Activated CD4-positive, alpha-beta T cell treated with anti-CD3 and anti-CD28 coated beads for 1 hour (primary cell): ENCODE data around the gene HSPA8.
"Not testable (repeated sequence)": the region's sequence is repeated elsewhere in the genome, so short reads cannot be mapped to it uniquely, and the experiment has no call there.

Experiments
- DNase-seq: peaks from one replicate; pipeline ENCODE4 v3.0.0-alpha.2; 2020

Gene HSPA8

GRCh38 chr11:123061403-123062157, at the start of gene HSPA8:
HSPA8 (minus strand) TSS chr11:123062136; CDS start chr11:123061324, 812 bp downstream.
- peak; percentile 42 for DNase-seq

DNA sequence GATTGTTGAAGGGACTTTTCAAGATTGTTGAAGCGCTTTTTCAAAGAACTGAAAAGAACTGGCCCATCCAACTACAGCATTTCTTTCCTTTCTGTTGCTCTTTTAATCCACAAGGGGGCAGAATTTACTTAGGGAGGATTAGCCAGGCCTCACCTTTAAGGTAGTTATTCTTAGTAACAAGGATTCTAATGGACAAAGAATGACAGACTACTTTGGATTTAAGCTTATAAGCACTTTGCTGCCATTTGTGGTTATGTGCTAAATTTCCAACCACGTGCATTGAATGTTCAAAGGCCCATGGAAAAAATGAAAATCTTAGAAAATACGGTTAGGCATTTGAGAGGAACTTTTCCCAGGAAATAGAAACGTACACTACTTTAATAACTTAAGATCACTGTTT, 49.5 kb upstream of the HSPA8 start:
- DNase-seq, result no peak

DNA sequence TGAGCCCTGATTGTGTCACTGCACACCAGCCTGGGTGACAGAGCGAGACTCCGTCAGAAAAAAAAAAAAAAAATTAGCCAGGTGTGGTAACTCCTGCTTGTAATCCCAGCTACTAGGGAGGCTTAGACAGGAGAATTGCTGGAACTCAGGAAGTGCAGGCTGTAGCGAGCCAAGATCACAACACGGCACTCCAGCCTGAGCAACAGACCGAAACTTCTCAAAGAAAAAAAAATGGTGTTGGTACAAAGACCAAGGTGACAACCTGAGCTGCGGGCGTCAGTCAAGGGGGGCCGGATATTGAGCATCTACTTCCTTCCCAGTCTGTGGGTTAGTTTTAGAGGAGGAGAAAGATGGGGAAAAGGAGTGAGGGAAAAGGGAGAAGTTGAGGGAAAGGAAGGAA, 48.5 kb upstream of the HSPA8 start:
- DNase-seq, result no peak

DNA sequence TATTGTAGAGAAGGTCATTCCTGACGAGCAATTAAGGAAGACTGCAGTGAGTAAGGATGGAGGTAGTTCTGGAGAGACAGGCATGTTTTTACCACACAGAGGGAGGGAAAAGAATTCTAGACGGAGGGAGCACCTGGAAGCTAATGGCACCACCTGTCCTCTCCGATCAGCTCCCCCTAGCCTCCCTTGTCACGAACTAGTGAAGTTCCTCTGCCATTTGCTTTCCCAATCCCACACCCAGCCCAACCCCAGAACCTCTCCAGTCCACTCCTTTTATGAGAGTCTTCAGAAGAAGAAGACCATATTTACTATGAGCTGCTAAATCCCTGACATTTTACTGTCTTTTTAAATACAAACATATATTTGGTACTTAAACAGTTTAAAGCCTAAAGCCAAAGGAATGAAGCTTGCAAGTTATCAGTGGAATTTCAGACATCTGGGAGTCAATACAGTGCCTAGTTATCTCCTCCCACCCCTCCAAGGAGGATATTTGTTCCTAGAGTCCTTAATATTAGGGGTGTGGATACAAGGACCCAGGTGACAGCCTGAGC, 46.1 kb upstream of the HSPA8 start:
- no peak for DNase-seq

- no peak for DNase-seq
Measured at GRCh38 chr11:123104697-123105096, 42.8 kb upstream of the HSPA8 start.

DNA sequence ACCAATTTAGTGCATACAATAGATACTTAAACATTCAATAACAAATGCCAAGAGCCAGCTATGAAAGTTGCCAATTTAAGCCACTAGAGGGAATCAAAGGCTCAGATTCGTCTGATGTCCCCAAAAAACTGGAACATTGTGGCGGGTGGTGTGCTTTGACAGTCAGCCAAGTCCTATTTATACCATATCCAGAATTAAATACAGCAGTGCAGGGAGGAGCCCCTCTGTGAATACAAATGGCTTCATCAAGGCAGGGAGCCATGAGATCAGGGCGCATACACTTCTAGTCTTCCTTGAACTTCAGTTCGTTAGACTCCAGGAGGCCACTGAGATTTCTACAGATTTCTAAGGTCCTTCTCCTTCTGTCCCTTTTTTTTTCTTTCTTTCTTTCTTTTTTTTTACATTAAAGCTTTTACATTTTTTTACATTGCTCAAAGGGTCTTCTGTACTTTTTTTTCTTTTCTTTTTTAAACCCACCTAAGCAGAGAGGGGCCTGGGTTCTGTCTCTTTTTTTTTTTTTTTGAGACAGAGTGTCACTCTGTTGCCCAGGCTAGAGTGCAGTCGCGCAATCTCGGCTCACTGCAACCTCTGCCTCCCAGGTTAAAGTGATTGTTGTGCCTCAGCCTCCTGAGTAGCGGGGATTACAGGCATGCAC, 41.5 kb upstream of the HSPA8 start:
- no peak for DNase-seq

DNA sequence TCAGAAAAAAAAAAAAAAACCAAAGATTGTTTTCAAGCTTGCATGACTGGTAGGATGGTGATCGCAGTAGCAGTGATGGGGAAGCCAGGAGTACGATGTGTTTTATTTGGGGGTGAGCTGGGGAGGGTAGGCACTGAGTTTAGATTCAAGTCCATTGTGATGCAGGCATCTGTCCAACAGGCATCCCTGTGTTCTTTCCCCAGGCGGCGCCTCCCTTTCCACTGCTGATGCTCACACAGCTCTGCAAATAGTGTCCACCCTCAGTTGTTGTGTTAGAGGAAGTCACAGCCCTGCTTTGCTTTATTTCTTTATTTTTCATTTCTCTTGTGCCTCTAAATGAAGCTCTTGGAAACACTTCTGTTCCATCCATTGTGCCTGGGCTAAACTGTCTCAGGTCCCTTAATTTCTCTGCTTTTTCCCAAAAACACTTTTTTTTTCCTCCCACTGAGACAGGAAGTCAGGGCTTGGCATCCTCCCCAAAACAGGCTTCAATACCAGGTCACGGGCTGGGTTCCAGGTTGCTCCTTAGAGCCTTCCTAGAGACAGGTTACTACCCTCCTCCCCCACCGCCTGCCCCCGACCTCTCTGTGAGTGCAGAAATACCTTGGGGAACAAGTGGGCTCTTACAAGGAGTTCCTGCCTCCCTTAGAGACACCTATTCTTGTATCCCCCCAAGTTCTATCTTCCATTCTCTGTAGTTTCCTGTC, 38.6 kb upstream of the HSPA8 start:
- DNase-seq, result no peak

GRCh38 chr11:123098990-123099389, 37.1 kb upstream of the HSPA8 start:
- no peak for DNase-seq

GRCh38 chr11:123093739-123094138, 31.8 kb upstream of the HSPA8 start:
- no peak for DNase-seq

DNA sequence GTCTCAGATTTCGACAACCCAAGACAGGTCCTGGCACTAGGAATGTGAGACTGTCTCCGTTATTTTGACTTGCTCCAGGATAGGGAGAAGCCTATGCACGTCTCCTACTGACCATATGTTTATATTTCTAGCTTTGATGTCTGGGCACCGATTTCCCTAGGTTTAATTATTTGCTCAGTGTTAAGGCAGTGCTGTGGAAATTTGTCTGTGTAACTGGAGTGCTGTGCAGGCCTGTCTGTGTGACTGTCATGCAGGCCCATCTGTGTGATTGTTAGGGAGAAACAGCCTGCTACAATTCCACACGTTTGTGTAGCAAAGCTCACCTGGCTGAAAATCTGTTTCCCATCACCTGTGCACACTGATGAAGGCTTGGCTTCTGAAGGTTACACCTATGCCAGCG, 29.6 kb upstream of the HSPA8 start:
- no peak for DNase-seq

- not testable (repeated sequence) for DNase-seq
Measured at GRCh38 chr11:123090168-123090567, 28.2 kb upstream of the HSPA8 start.

- not testable (repeated sequence) for DNase-seq
Measured at GRCh38 chr11:123088896-123089295, 27.0 kb upstream of the HSPA8 start.

DNA sequence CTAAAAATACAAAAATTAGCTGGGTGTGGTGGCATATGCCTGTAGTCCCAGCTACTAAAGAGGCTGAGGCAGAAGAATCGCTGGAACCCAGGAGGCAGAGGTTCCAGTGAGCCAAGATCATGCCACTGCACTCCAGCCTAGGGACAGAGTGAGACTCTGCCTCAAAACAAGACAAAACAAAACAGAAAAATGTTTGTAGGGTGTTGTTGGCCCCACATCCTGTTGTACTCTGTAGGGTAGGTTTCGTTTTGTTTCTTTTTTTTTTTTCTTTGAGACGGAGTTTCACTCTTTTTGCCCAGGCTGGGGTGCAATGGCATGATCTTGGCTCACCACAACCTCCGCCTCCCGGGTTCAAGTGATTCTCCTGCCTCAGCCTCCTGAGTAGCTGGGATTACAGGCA, 25.7 kb upstream of the HSPA8 start:
- not testable (repeated sequence) for DNase-seq

DNA sequence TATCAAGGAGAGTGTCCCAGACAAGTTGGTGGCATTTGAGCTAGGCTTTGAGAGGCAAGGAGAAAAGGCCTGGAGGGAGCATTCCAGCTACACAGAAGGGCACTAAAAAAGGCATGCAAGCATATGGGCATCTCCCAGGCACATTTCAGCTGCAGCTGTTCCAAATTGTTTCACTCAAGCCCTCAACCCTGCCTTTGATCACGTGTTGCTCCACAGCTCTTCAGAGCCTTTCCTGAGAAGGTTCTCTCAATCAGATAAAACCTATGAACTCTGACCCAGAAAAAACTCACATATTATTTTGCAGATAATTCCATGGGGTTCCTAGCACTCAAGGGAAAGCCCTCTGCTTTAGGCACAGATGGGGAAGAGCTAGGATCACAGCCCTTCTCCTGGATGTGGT, 24.4 kb upstream of the HSPA8 start:
- DNase-seq, result no peak

GRCh38 chr11:123085497-123085896, 23.6 kb upstream of the HSPA8 start:
- no peak for DNase-seq

DNA sequence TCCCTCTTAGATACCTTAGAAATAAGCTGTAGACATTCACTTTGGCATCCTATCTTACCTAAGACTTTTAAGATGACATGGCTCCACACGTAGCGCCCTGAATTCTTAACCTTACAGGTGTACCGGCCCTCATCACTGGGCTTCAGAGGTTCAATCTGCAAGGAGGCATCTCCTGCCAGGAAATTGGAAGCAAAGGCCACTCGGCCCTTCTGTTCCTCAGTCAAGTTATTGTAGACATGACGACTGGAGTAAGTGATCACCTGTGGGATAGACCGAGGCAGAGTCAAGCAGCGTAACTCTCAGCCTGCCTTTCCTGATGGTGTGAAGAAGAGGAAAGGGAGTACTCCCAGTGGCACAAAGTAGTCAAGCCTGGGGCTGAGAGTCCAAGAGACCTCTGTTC, 22.5 kb upstream of the HSPA8 start:
- no peak for DNase-seq

DNA sequence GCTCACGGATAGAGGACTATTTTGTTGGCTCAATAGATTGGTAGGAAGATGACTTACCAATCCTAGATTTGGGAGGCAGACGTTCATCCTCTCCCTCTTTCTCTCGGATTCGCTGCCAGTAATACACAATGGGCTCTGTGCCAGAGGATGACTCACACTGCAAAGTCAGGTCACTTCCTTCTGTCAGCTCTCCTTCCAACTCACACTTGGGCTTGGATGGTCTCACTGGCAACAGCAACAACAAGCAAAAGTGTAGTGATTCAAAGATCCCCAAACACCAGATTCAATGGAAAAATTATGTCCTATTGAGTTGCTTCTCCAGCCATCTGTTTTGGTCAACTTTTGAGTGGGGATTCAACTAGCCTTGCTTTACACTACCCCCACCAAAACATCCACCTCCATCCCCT, 21.7 kb upstream of the HSPA8 start:
- peak; percentile 56 for DNase-seq

DNA sequence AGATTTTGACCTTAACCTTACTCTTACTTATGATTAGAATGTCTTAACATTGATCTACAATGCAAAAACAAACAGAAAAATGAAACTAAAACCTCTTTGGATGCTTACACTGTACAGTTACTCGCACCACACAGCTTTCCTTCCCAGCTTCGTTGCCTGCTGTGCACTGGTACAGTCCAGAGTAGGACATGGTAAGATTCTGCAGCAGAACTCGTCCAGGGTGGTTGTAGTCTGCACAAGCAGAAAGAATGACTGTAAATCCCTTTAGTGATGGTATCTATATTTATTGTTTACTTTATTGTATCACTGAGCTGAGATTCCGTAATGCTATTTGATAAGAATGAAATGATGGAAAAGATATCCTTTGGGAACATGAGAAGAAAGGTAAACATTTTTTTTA, 21.0 kb upstream of the HSPA8 start:
- DNase-seq, result no peak

- no peak for DNase-seq
Measured at GRCh38 chr11:123080015-123080414, 18.1 kb upstream of the HSPA8 start.

DNA sequence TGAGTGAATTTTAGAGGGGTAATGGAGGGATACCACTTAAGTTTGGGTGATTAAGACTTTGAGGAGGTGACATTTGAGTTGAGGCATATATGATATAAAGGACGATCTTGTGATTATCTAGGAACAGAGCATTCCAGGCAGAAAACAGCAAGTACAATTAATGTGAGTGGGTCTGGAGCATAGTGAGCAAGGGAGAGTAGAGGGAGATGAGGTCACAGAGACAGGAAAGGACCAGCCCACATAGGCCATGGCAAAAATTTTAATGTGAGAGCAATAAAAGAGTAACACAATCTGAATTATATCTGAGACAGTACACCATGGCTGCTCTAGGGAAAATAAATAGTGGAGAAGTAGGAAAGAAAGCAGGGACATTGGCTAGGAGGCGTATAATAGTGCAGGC, 14.5 kb upstream of the HSPA8 start:
- no peak for DNase-seq

- no peak for DNase-seq
Measured at GRCh38 chr11:123073343-123074057, 11.6 kb upstream of the HSPA8 start.

DNA sequence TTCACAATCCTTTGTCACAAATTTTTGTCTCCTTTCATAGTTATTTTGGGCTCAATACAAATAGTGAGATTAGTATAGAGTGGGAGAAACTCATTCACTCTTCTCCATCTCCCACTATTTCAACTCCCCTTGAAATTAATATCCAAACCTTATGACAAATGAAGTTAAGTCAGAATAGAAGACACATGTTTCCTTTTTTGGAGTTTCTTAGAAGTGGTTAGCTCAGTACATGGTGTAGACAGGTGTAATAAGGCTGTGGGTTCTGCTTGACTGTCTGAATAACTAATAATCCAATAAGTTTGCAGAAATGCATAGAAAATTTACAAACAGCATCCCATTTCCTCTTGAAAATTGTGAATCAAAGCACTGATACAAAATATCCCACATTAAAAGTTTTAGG, 10.8 kb upstream of the HSPA8 start:
- no peak for DNase-seq

DNA sequence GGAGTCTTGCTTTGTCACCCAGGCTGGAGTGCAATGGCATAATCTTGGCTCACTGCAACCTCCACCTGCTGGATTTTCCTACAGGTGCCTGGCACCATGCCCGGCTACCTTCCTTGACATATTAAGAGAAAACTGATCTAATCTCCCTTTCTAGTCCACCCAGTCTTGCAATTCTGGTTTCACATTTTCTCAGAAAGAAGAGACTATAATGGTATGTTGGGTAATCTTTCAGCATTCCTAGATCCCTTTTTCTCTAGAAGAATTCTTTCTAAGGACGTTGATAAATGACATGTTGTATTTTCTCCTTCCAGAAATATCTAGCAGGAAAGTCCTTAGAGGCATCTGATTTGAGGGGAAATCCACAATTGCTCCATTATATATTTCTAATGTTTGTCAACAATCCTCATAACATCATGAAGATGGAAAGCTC, 10.4 kb upstream of the HSPA8 start:
- no peak for DNase-seq
